H1 (cell line): ENCODE measurements around the gene NMUR1. TPM values are rescaled to one million over a fixed set of nuclear protein-coding genes. Genes with fewer than 3 reads are reported as not detected.

Source experiments
- FOSL1 ChIP-seq: IDR thresholded peaks from 2 replicates; pipeline ENCODE4 v1.6.1; 2011; ENCODE audit warnings: mild to moderate bottlenecking, low read depth, low read length, moderate library complexity; ENCODE audit not compliant: insufficient read depth
- KDM1A ChIP-seq: fragments of 200-600, 300-600 bp; sonication (generic); IDR thresholded peaks from 2 replicates; pipeline ENCODE4 v1.7.1; 2016; ENCODE audit warnings: mild to moderate bottlenecking, low read length, borderline replicate concordance
- SIN3A ChIP-seq, 2 experiments: IDR thresholded peaks in 1 of 2; conservative IDR thresholded peaks in 1 of 2; 2 replicates each; pipeline ENCODE4 v1.6.1; 2011 to 2012; ENCODE audit warnings: low read length in 2 of 2, improper control_type of control experiment in 1 of 2, low read depth in 1 of 2, mild to moderate bottlenecking in 1 of 2
- SP1 ChIP-seq: IDR thresholded peaks from 2 replicates; pipeline ENCODE4 v1.6.1; 2011; ENCODE audit warnings: low read depth, low read length
- SRF ChIP-seq: IDR thresholded peaks from 2 replicates; pipeline ENCODE4 v1.6.1; 2011; ENCODE audit warnings: mild to moderate bottlenecking, low read depth, low read length, moderate library complexity
- TAF1 ChIP-seq: IDR thresholded peaks from 2 replicates; pipeline ENCODE4 v1.6.1; 2011; ENCODE audit warnings: mild to moderate bottlenecking, low read depth, low read length
- polyA plus RNA-seq, 7 experiments: library from polyadenylated mRNA; depleted of rRNA in 3 of 7; stranded (reverse) in 5 of 7; unstranded in 2 of 7; fragments of >200 nt in 5 of 7; fragments of 200-250 nt in 2 of 7; gene quantifications; 1 replicate in 5 of 7; 2 replicates in 1 of 7; 4 replicates in 1 of 7; pipeline versions ENCODE4 v1.2.1 to v1.2.3, GENCODE V29; 2011 to 2013; ENCODE audit warnings: missing spikeins in 2 of 7, mixed read lengths in 2 of 7
- total RNA-seq: library from RNA; stranded (reverse); fragmentation: NEBNext Ultra II Directional; extraction: Animal tissue kit (Norgen Biotek cat#: 25700); gene quantifications from 2 replicates; pipeline ENCODE4 v1.2.1, GENCODE V29; 2021
- TF ChIP-seq, protein P1 (sequence below): IDR thresholded peaks from 2 replicates; pipeline ENCODE4 v1.6.1; 2011; ENCODE audit warnings: low read length, improper control_type of control experiment

The NMUR1 gene
- total and polyA plus RNA-seq, 2 of the 8 experiments (the other 6 are each of a cell fraction or from before 2014, with no cell fraction given) = 0.56 to 1.5 TPM

DNA sequence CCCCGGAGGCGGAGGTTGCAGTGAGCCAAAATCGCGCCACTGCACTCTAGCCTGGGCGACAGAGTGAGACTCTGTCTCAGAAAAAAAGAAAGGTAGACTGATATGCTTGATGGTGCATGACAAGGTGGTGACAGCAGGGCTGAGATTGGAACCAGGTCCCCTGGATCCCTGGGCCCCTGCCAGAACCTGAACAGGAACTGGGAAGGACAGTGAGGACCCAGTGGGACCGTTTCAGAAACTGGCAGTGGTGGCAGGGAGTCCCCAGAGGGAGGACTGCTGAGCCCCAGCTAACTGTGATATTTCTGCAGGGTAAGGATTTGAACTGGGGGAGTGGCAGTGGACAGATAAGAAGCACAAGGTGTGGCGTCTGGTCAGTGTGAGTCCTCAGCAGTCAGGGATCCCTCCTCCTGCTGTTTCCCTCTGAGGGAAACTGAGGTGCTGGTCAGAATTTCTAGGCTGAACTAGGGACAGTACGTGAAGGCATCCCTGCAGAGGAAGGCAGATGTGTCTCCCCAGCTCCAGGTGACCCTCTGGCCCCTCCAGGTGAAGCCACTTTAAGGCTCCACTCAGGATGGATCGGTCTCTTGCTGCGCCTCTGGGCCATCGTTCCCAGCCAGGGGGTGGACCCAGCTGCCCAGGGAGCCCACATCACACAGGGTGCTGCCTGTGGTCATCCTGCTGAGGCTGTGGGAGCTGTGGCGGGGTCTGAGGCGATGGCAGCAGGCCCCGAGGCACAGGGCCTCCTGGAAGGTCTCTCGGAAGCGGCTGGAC lies 5.6 kb downstream of the NMUR1 start (continued):
- TF ChIP-seq SP1 = no peak
- no peak for TF ChIP-seq SRF
- TF ChIP-seq FOSL1 = no peak
- TF ChIP-seq, protein P1, sequence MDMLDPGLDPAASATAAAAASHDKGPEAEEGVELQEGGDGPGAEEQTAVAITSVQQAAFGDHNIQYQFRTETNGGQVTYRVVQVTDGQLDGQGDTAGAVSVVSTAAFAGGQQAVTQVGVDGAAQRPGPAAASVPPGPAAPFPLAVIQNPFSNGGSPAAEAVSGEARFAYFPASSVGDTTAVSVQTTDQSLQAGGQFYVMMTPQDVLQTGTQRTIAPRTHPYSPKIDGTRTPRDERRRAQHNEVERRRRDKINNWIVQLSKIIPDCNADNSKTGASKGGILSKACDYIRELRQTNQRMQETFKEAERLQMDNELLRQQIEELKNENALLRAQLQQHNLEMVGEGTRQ = no peak
- TF ChIP-seq KDM1A = no peak
- TF ChIP-seq TAF1 = no peak
- no peak for TF ChIP-seq SIN3A (conservative IDR thresholded peaks at IDR 0.05 in 1 of 2, IDR thresholded peaks at IDR 0.05 in 1 of 2; ENCODE audit: low read depth in 1 of 2, low read length in 2 of 2)
